Stimulated activated effector memory CD8-positive, alpha-beta T cell treated with anti-CD3 and anti-CD28 coated beads, Interleukin-12 subunit alpha, Interleukin-12 subunit beta, amount 100 ng/mL, for 72 hours (primary cell): ENCODE results near the gene CAMK2A.

Experiments
- ATAC-seq: fragments of 150-1000 bp; cut with Tn5 transposase; 2 replicates; pipeline ENCODE4 v1.10.0; 2021
- DNase-seq, 2 donors: peaks; one replicate each; pipeline ENCODE4 v3.0.0; 2021 to 2022; ENCODE audit warnings: low spot score in 2 of 2
- H3K27ac Mint-ChIP-seq: one replicate; pipeline ENCODE4 v1.8.0; 2022; ENCODE audit warnings: mild to moderate bottlenecking, mixed read lengths
- H3K36me3 Mint-ChIP-seq: one replicate; pipeline ENCODE4 v1.8.0; 2022; ENCODE audit warnings: mild to moderate bottlenecking, mixed read lengths
- H3K4me1 Mint-ChIP-seq: one replicate; pipeline ENCODE4 v1.8.0; 2022; ENCODE audit warnings: mixed read lengths
- H3K4me3 Mint-ChIP-seq: one replicate; pipeline ENCODE4 v1.8.0; 2022; ENCODE audit warnings: mild to moderate bottlenecking, mixed read lengths
- H3K9me3 Mint-ChIP-seq: one replicate; pipeline ENCODE4 v1.8.0; 2022; ENCODE audit warnings: mixed read lengths

CAMK2A gene

GRCh38 chr5:150196514-150196913, 93.1 kb downstream of the CAMK2A start:
- ATAC-seq (no peak), DNase-seq (no peak)
- H3K27ac Mint-ChIP-seq: no peak overlapping the region
- no peaks in the 10 kb centered on the region for H3K36me3 Mint-ChIP-seq
- no peaks in the 10 kb centered on the region for H3K4me1 Mint-ChIP-seq
- H3K4me3 Mint-ChIP-seq: no peak overlapping the region
- no peaks in the 10 kb centered on the region for H3K9me3 Mint-ChIP-seq

GRCh38 chr5:150195736-150196485, 93.7 kb downstream of the CAMK2A start:
- Mint-ChIP-seq H3K36me3 (no peaks in the 10 kb centered on the region), H3K9me3 (no peaks in the 10 kb centered on the region), H3K27ac (no peak overlapping the region), H3K4me1 (no peaks in the 10 kb centered on the region), H3K4me3 (no peak overlapping the region)
- ATAC-seq (no peak), DNase-seq (no peak)

GRCh38 chr5:150192462-150192861, 97.1 kb downstream of the CAMK2A start:
- H3K9me3 Mint-ChIP-seq: no peaks in the 10 kb centered on the region
- DNase-seq (no peak), ATAC-seq (no peak)
- H3K4me1 Mint-ChIP-seq: no peaks in the 10 kb centered on the region
- no peak overlapping the region for H3K27ac Mint-ChIP-seq
- H3K36me3 Mint-ChIP-seq: no peaks in the 10 kb centered on the region
- H3K4me3 Mint-ChIP-seq: no peak overlapping the region

- Mint-ChIP-seq H3K4me3 (no peak overlapping the region), H3K4me1 (no peaks in the 10 kb centered on the region), H3K36me3 (no peaks in the 10 kb centered on the region), H3K9me3 (no peaks in the 10 kb centered on the region), H3K27ac (no peak overlapping the region)
- DNase-seq (no peak), ATAC-seq (no peak)
Measured at GRCh38 chr5:150190987-150191386, 98.6 kb downstream of the CAMK2A start.

- DNase-seq (no peak), ATAC-seq (no peak)
- no peaks in the 10 kb centered on the region for H3K36me3 Mint-ChIP-seq
- no peak overlapping the region for H3K4me3 Mint-ChIP-seq
- H3K9me3 Mint-ChIP-seq: no peaks in the 10 kb centered on the region
- no peak overlapping the region for H3K27ac Mint-ChIP-seq
- H3K4me1 Mint-ChIP-seq: no peaks in the 10 kb centered on the region
Measured at GRCh38 chr5:150190503-150190979, 99.0 kb downstream of the CAMK2A start.

- H3K9me3 Mint-ChIP-seq: no peaks in the 10 kb centered on the region
- H3K36me3 Mint-ChIP-seq: no peaks in the 10 kb centered on the region
- H3K4me3 Mint-ChIP-seq: no peak within 1 kb of the TSS
- no peaks in the 10 kb centered on the region for H3K4me1 Mint-ChIP-seq
- ATAC-seq: no peak
- DNase-seq: no peak
- no peak within 1 kb of the TSS for H3K27ac Mint-ChIP-seq
Measured at GRCh38 chr5:150189728-150190502, 99.7 kb downstream of the CAMK2A start, which contains the start of gene SLC6A7. TSS of gene SLC6A7 (plus strand) at chr5:150190062. CDS start at chr5:150190328, 266 bp downstream.

GRCh38 chr5:150189326-150189725, 100.2 kb downstream of the CAMK2A start:
- Mint-ChIP-seq H3K4me3 (no peak overlapping the region), H3K36me3 (no peaks in the 10 kb centered on the region), H3K27ac (no peak overlapping the region), H3K9me3 (no peaks in the 10 kb centered on the region), H3K4me1 (no peaks in the 10 kb centered on the region)
- ATAC-seq: no peak
- DNase-seq: no peak

GRCh38 chr5:150188146-150188842, 101.3 kb downstream of the CAMK2A start:
- ATAC-seq: no peak
- Mint-ChIP-seq H3K9me3 (no peaks in the 10 kb centered on the region), H3K27ac (no peak overlapping the region), H3K36me3 (no peaks in the 10 kb centered on the region), H3K4me3 (no peak overlapping the region), H3K4me1 (no peaks in the 10 kb centered on the region)
- no peak for DNase-seq

GRCh38 chr5:150186897-150187296, 102.7 kb downstream of the CAMK2A start:
- H3K4me3 Mint-ChIP-seq: no peak overlapping the region
- no peak overlapping the region for H3K27ac Mint-ChIP-seq
- ATAC-seq (no peak), DNase-seq (no peak)
- no peaks in the 10 kb centered on the region for H3K4me1 Mint-ChIP-seq
- H3K36me3 Mint-ChIP-seq: no peaks in the 10 kb centered on the region
- no peaks in the 10 kb centered on the region for H3K9me3 Mint-ChIP-seq

GRCh38 chr5:150186137-150186536, 103.4 kb downstream of the CAMK2A start:
- Mint-ChIP-seq H3K27ac (no peak overlapping the region), H3K4me1 (no peaks in the 10 kb centered on the region), H3K36me3 (no peaks in the 10 kb centered on the region), H3K9me3 (no peaks in the 10 kb centered on the region), H3K4me3 (no peak overlapping the region)
- ATAC-seq (no peak), DNase-seq (no peak)

GRCh38 chr5:150184990-150185912, 104.3 kb downstream of the CAMK2A start:
- DNase-seq: no peak

GRCh38 chr5:150184006-150184405, 105.6 kb downstream of the CAMK2A start:
- ATAC-seq: no peak
- H3K27ac Mint-ChIP-seq: no peak overlapping the region
- H3K9me3 Mint-ChIP-seq: no peaks in the 10 kb centered on the region
- H3K4me1 Mint-ChIP-seq: no peaks in the 10 kb centered on the region
- H3K36me3 Mint-ChIP-seq: no peaks in the 10 kb centered on the region
- no peak for DNase-seq
- no peak overlapping the region for H3K4me3 Mint-ChIP-seq

More at GRCh38 chr5:150184990-150185912, 104.3 kb downstream of the CAMK2A start:
- no peak overlapping the region for H3K27ac Mint-ChIP-seq
- H3K4me1 Mint-ChIP-seq: no peaks in the 10 kb centered on the region
- H3K4me3 Mint-ChIP-seq: no peak overlapping the region
- H3K36me3 Mint-ChIP-seq: no peaks in the 10 kb centered on the region
- H3K9me3 Mint-ChIP-seq: no peaks in the 10 kb centered on the region
- no peak for ATAC-seq

- no peak for ATAC-seq
- Mint-ChIP-seq H3K4me3 (no peak overlapping the region), H3K9me3 (no peaks in the 10 kb centered on the region), H3K36me3 (no peaks in the 10 kb centered on the region), H3K4me1 (no peaks in the 10 kb centered on the region), H3K27ac (no peak overlapping the region)
- no peak for DNase-seq
Measured at GRCh38 chr5:150183436-150183835, 106.1 kb downstream of the CAMK2A start.

GRCh38 chr5:150182774-150183173, 106.8 kb downstream of the CAMK2A start:
- Mint-ChIP-seq H3K36me3 (no peaks in the 10 kb centered on the region), H3K4me3 (no peak overlapping the region), H3K27ac (no peak overlapping the region), H3K9me3 (no peaks in the 10 kb centered on the region), H3K4me1 (no peaks in the 10 kb centered on the region)
- ATAC-seq (no peak), DNase-seq (no peak)
